Right lobe of liver (tissue), 6 donors: ENCODE data around the gene STRBP. TPM values are rescaled to one million over a fixed set of nuclear protein-coding genes. Genes with fewer than 3 reads are reported as not detected.
"Not testable (repeated sequence)": the region's sequence is repeated elsewhere in the genome, so short reads cannot be mapped to it uniquely, and the experiment has no call there.

Experiments
- ATAC-seq, 4 donors: fragments of 200-7000 bp; cut with Tn5 transposase; one replicate each; pipeline ENCODE4 v1.9.1; 2020; ENCODE audit warnings: mild to moderate bottlenecking in 4 of 4, moderate library complexity in 4 of 4
- DNase-seq, 3 donors: peaks; one replicate each; pipeline ENCODE4 v3.0.0-alpha.2; 2020
- H3K27ac ChIP-seq, 3 donors: fragments of 200-600 bp; one replicate each; pipeline ENCODE4 v1.8.0; 2022
- H3K27me3 ChIP-seq, 2 donors: fragments of 200-600 bp; one replicate each; pipeline ENCODE4 v1.8.0; 2022
- H3K36me3 ChIP-seq, 4 donors: fragments of 200-600 bp; sonication (generic) in 1 of 4; one replicate each; pipeline versions ENCODE4 v1.5.1 to v1.8.0; 2017 to 2022; ENCODE audit warnings: control low read depth in 1 of 4
- H3K4me1 ChIP-seq, 4 donors: fragments of 200-600 bp; sonication (generic) in 1 of 4; one replicate each; pipeline versions ENCODE4 v1.5.1 to v1.8.0; 2017 to 2022; ENCODE audit warnings: control low read depth in 1 of 4
- H3K4me3 ChIP-seq, 3 donors: fragments of 200-600 bp; one replicate each; pipeline ENCODE4 v1.8.0; 2022
- H3K9me3 ChIP-seq, 4 donors: fragments of 200-600 bp; sonication (generic) in 1 of 4; one replicate each; pipeline versions ENCODE4 v1.5.1 to v1.8.0; 2017 to 2022; ENCODE audit warnings: control low read depth in 1 of 4
- CTCF ChIP-seq, 4 donors: fragments of 200-600 bp in 3 of 4; fragments of 450-650 bp in 1 of 4; IDR thresholded peaks; one replicate each; pipeline versions ENCODE4 v1.5.1 to v1.8.0; 2016 to 2022; ENCODE audit warnings: antibody characterized with exemption in 4 of 4, mild to moderate bottlenecking in 2 of 4
- POLR2A ChIP-seq: fragments of 450-650 bp; IDR thresholded peaks from one replicate; pipeline ENCODE4 v1.6.1; 2017; ENCODE audit warnings: antibody characterized with exemption, mild to moderate bottlenecking
- WGBS: methylation state at CpG from one replicate; pipeline ENCODE4 v1.1.6; 2018; ENCODE audit warnings: low coverage, low lambda C conversion rate; ENCODE audit not compliant: insufficient coverage; ENCODE audit errors: missing lambda C conversion rate; 5-methylcytosine and 5-hydroxymethylcytosine counted together
- intact Hi-C, 2 donors: fragments of 100-400 bp; cut with DNase I; formaldehyde crosslinking; loops; one replicate each; pipeline versions ENCODE4 v1.11.2 to v1.14.1; 2022
- total RNA-seq, 6 experiments: library from RNA; depleted of rRNA in 2 of 6; stranded (reverse); fragments of >200 nt in 2 of 6; fragmentation: NEBNext Ultra II Directional in 3 of 6; extraction: Animal tissue kit (Norgen Biotek cat#: 25700) in 3 of 6; gene quantifications; one replicate each; pipeline versions ENCODE4 v1.1.0 to v1.2.4, GENCODE V29; 2016 to 2023
- donor health status: DM: no; HTN: yes; CAD: no.
- donor health status: DM: no; HTN: no; CAD: no.
- donor health status: DM: no; HTN: no; CAD: no.
- donor health status: DM: no; HTN: yes; CAD: no.
- donor health status: DM: no; HTN: yes; CAD: no.

Gene STRBP
- total RNA-seq, 6 experiments from 2014 or later = 5.3 to 10.2 (median 8.3) TPM

- DNase-seq (no peak), ATAC-seq (peak in 3 of 4 donors; percentile 43 to 50 (median 49))
- Histone ChIP-seq H3K4me1 (peaks cover 0 to 19% (median 4%) of the 10 kb centered on the region in 4 donors), H3K27ac (no peak overlapping the region), H3K27me3 (no peaks in the 10 kb centered on the region), H3K4me3 (no peak overlapping the region), H3K36me3 (no peaks in the 10 kb centered on the region), H3K9me3 (no peaks in the 10 kb centered on the region)
- WGBS = 50% methylated on average over 1 of the region's 1 CpG
- intact Hi-C loops = no loop called here
- TF ChIP-seq CTCF (IDR thresholded peaks at IDR 0.05) (no peak), POLR2A (no peak)
These were observed 17.9 kb downstream of the STRBP start for GRCh38 chr9:123250504-123250903.

- peaks cover 0 to 19% (median 4%) of the 10 kb centered on the region in 4 donors for H3K4me1 ChIP-seq
- H3K9me3 ChIP-seq, ATAC-seq, H3K27me3 ChIP-seq, H3K27ac ChIP-seq, DNase-seq, intact Hi-C loops, H3K4me3 ChIP-seq, H3K36me3 ChIP-seq: not testable (repeated sequence)
- WGBS = 93% methylated on average over 3 of the region's 4 CpGs
These were observed 19.2 kb downstream of the STRBP start for GRCh38 chr9:123249162-123249561.

- WGBS = 88% methylated on average over 2 of the region's 2 CpGs
- intact Hi-C loops = no loop called here
- Histone ChIP-seq H3K27me3 (no peaks in the 10 kb centered on the region), H3K27ac (no peak overlapping the region), H3K9me3 (no peaks in the 10 kb centered on the region), H3K36me3 (no peaks in the 10 kb centered on the region), H3K4me3 (no peak overlapping the region), H3K4me1 (peaks cover 0 to 19% (median 4%) of the 10 kb centered on the region in 4 donors)
- no peak for ATAC-seq
- DNase-seq = no peak
- TF ChIP-seq CTCF (IDR thresholded peaks at IDR 0.05) = no peak
These were observed 19.8 kb downstream of the STRBP start for GRCh38 chr9:123248630-123249029.

GRCh38 chr9:123246534-123246933, 21.9 kb downstream of the STRBP start:
- Histone ChIP-seq H3K36me3 (no peaks in the 10 kb centered on the region), H3K4me1 (peaks cover 0 to 12% (median 3%) of the 10 kb centered on the region in 4 donors), H3K9me3 (no peaks in the 10 kb centered on the region), H3K4me3 (no peak overlapping the region), H3K27ac (no peak overlapping the region), H3K27me3 (no peaks in the 10 kb centered on the region)
- TF ChIP-seq CTCF (IDR thresholded peaks at IDR 0.05) (no peak), POLR2A (no peak)
- ATAC-seq (no peak), DNase-seq (no peak)
- intact Hi-C loops = no loop called here

GRCh38 chr9:123239726-123240125, 28.7 kb downstream of the STRBP start:
- H3K27ac ChIP-seq = no peak overlapping the region
- DNase-seq (no peak), ATAC-seq (no peak)
- TF ChIP-seq CTCF (IDR thresholded peaks at IDR 0.05) (no peak), POLR2A (no peak)
- 83% methylated on average over 1 of the region's 1 CpG for WGBS
- intact Hi-C loops = no loop called here
- H3K9me3 ChIP-seq = no peaks in the 10 kb centered on the region
- no peak overlapping the region for H3K4me3 ChIP-seq
- no peaks in the 10 kb centered on the region for H3K4me1 ChIP-seq
- H3K36me3 ChIP-seq = no peaks in the 10 kb centered on the region
- no peaks in the 10 kb centered on the region for H3K27me3 ChIP-seq
